Brain microvascular endothelial cell (primary cell): ENCODE data around the gene PKM.

Experiments
- DNase-seq: peaks from one replicate; pipeline ENCODE4 v3.0.0-alpha.2; 2020
- H3K27ac ChIP-seq: fragments of 250-450 bp; sonication (Bioruptor Pico); 2 replicates; pipeline ENCODE4 v1.5.1; 2020; ENCODE audit warnings: mild to moderate bottlenecking, moderate library complexity
- H3K27me3 ChIP-seq: fragments of 250-450 bp; sonication (Bioruptor Pico); replicated peaks from 2 replicates; pipeline ENCODE4 v1.5.1; 2020; ENCODE audit warnings: mild to moderate bottlenecking
- H3K36me3 ChIP-seq: fragments of 250-450 bp; sonication (Bioruptor Pico); replicated peaks from 2 replicates; pipeline ENCODE4 v1.5.1; 2020; ENCODE audit warnings: mild to moderate bottlenecking
- H3K4me3 ChIP-seq: 2 replicates; pipeline ENCODE4 v1.5.1; 2011; ENCODE audit warnings: low read depth, mild to moderate bottlenecking, control low read depth, low read length, moderate library complexity
- CTCF ChIP-seq: IDR thresholded peaks from 2 replicates; pipeline ENCODE4 v1.5.1; 2011; ENCODE audit warnings: low read depth, mild to moderate bottlenecking, moderate library complexity, low read length, control low read depth, inconsistent platforms; ENCODE audit errors: missing control alignments
- in situ Hi-C: cut with HindIII; loops from 2 replicates; pipeline ENCODE4 v1.10.0; 2017; ENCODE audit warnings: low sequenced_read_pairs, low pct_ligation_motif_present

PKM gene

DNA sequence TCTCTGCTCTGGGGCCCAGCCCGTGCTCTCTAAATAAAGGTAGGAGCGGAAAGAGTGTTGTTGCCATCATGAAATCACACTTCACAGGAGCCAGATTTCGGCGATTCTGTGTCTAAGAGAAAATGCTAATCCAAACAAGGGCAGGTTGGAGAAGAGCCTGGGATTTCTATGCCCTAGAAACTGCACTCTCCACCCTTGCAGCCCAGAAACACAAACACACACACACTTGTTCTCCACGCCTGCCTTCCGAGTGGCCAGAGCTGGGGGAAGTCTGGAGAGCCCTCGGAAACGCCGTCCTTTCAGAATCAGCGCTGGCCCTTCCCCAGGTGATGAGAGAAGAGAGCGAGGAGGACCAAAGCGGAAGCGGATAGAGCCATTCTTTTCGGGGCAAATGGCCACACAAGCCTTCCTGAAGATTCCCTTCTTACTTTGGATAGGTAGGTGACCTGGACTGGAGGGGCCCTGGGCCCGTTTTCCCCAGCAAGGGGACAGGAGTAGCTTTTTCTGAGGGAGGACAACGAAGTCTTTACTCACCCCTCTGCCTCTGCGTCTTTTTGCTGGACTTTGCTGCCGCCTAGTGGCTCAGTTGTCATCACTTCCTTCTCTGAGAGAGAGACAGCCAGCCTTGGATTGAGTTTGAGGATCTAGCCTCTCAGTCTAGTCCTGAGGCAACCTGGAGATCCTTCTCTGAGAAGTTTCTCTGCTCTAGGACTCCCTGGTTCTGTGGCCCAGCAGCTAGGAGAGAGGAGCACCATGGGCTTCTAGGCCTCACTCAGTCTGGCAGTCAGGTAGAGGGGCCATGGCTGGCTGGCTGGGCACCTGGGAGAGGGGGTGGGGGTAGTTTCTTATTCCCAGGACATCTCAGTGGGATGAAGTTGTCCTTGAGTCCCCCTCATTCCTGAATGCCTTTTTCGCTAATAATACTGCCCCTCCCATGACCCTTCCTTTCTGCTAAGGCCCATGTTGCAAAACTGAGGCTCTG, 75.1 kb downstream of the PKM start:
- Histone ChIP-seq H3K36me3 (no peaks in the 10 kb centered on the region), H3K27ac (no peak overlapping the region), H3K27me3 (no peaks in the 10 kb centered on the region), H3K4me3 (peak overlapping the region; percentile 57)
- TF ChIP-seq CTCF, result peak; percentile 91
- in situ Hi-C loops, result no loop called here
- peak; percentile 75 for DNase-seq

- no peaks in the 10 kb centered on the region for H3K27me3 ChIP-seq
- no peak for DNase-seq
- in situ Hi-C loops, result no loop called here
- H3K27ac ChIP-seq, result no peak overlapping the region
- no peak for TF ChIP-seq CTCF
- no peaks in the 10 kb centered on the region for H3K36me3 ChIP-seq
- peak overlapping the region; percentile 57 for H3K4me3 ChIP-seq
These were observed 75.9 kb downstream of the PKM start for GRCh38 chr15:72155003-72155621.

DNA sequence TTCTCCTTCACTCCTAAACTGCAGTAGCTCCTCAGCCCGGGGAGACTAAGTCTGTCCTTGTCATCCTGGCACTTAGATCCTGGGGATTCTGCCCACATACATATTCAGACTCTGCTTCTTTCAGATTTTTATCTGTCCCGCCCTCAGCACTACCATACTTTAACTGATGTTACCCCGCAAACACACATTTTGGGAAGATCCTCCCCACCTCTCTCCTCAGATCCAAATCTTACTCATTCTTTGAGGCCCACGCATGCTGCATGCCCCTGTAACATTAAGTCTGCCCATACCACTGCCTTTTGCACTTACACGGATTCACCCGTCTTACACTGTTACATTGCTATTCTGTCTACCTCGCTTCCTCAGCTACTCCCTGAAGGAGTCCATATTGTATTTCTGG, 76.7 kb downstream of the PKM start:
- DNase-seq, result no peak
- no peak overlapping the region for H3K27ac ChIP-seq
- no peak overlapping the region for H3K4me3 ChIP-seq
- in situ Hi-C loops, result no loop called here
- H3K36me3 ChIP-seq, result no peaks in the 10 kb centered on the region
- no peaks in the 10 kb centered on the region for H3K27me3 ChIP-seq
- no peak for TF ChIP-seq CTCF

GRCh38 chr15:72153269-72154000, 77.6 kb downstream of the PKM start:
- no peak overlapping the region for H3K27ac ChIP-seq
- no peak overlapping the region for H3K4me3 ChIP-seq
- TF ChIP-seq CTCF, result no peak
- no peaks in the 10 kb centered on the region for H3K36me3 ChIP-seq
- DNase-seq, result no peak
- in situ Hi-C loops, result no loop called here
- H3K27me3 ChIP-seq, result no peaks in the 10 kb centered on the region
